Natural killer cell (primary cell): ENCODE data around the gene CEP72. TPM values are rescaled to one million over a fixed set of nuclear protein-coding genes. Genes with fewer than 3 reads are reported as not detected.
"Not testable (repeated sequence)": the region's sequence is repeated elsewhere in the genome, so short reads cannot be mapped to it uniquely, and the experiment has no call there.

Experiments used
- ATAC-seq, 3 donors: fragments of 150-1000 bp in 2 of 3; fragments of 200-7000 bp in 1 of 3; cut with Tn5 transposase; 1 replicate in 1 of 3; 2 replicates in 2 of 3; pipeline ENCODE4 v1.10.0; 2021; ENCODE audit warnings: mild to moderate bottlenecking in 2 of 3, moderate library complexity in 2 of 3
- DNase-seq, 2 donors: peaks; one replicate each; pipeline versions ENCODE4 v3.0.0 to v3.0.0-alpha.2; 2013 to 2021; ENCODE audit warnings: mixed read lengths in 1 of 2
- H3K27ac ChIP-seq: one replicate; pipeline ENCODE4 v1.5.1; 2013; ENCODE audit warnings: mild to moderate bottlenecking, low read length
- H3K27me3 ChIP-seq: one replicate; pipeline ENCODE4 v1.6.1; 2013; ENCODE audit warnings: low read length; ENCODE audit not compliant: control insufficient read depth, insufficient read depth
- H3K36me3 ChIP-seq: one replicate; pipeline ENCODE4 v1.6.1; 2013; ENCODE audit warnings: low read length; ENCODE audit not compliant: control insufficient read depth, insufficient read depth
- H3K4me1 ChIP-seq: one replicate; pipeline ENCODE4 v1.6.1; 2013; ENCODE audit warnings: low read length; ENCODE audit not compliant: control insufficient read depth, insufficient read depth
- H3K4me3 ChIP-seq: one replicate; pipeline ENCODE4 v1.5.1; 2013; ENCODE audit warnings: low read length
- H3K9me3 ChIP-seq: one replicate; pipeline ENCODE4 v1.6.1; 2013; ENCODE audit warnings: low read length; ENCODE audit not compliant: control insufficient read depth, insufficient read depth
- H3K27ac Mint-ChIP-seq, 2 donors: one replicate each; pipeline ENCODE4 v1.8.0; 2022; ENCODE audit warnings: mild to moderate bottlenecking in 2 of 2, mixed read lengths in 2 of 2, moderate library complexity in 1 of 2
- H3K27me3 Mint-ChIP-seq, 2 donors: one replicate each; pipeline ENCODE4 v1.8.0; 2022; ENCODE audit warnings: low read depth in 2 of 2, mixed read lengths in 2 of 2
- H3K36me3 Mint-ChIP-seq: one replicate; pipeline ENCODE4 v1.8.0; 2022; ENCODE audit warnings: mixed read lengths
- H3K4me1 Mint-ChIP-seq, 2 donors: one replicate each; pipeline ENCODE4 v1.8.0; 2022; ENCODE audit warnings: mixed read lengths in 2 of 2
- H3K4me3 Mint-ChIP-seq: one replicate; pipeline ENCODE4 v1.8.0; 2022; ENCODE audit warnings: mild to moderate bottlenecking, moderate library complexity, mixed read lengths
- H3K9me3 Mint-ChIP-seq, 2 donors: one replicate each; pipeline ENCODE4 v1.8.0; 2022; ENCODE audit warnings: mixed read lengths in 2 of 2
- WGBS: methylation state at CpG from one replicate; pipeline ENCODE4 v1.1.7; 2013; ENCODE audit warnings: missing lambda C conversion rate; ENCODE audit not compliant: insufficient coverage; 5-methylcytosine and 5-hydroxymethylcytosine counted together
- intact Hi-C: fragments of 100-400 bp; cut with micrococcal nuclease; formaldehyde crosslinking; loops from one replicate; pipeline ENCODE4 v1.14.2; 2022
- total RNA-seq, 4 donors: library from RNA; stranded (reverse); fragments of 120-200 nt in 1 of 4; gene quantifications; one replicate each; pipeline versions ENCODE4 v1.2.3 to v1.2.4, GENCODE V29; 2013 to 2022
- TF ChIP-seq, protein P1 (sequence below): fragments of 200-600 bp; IDR thresholded peaks from one replicate; pipeline ENCODE4 v1.8.0; 2022; ENCODE audit warnings: antibody characterized with exemption

Gene CEP72
- total RNA-seq, 3 donors from 2014 or later (not counting 1 experiment from before 2014, with no cell fraction given), result 12.2 to 15.1 (median 12.3) TPM

DNA sequence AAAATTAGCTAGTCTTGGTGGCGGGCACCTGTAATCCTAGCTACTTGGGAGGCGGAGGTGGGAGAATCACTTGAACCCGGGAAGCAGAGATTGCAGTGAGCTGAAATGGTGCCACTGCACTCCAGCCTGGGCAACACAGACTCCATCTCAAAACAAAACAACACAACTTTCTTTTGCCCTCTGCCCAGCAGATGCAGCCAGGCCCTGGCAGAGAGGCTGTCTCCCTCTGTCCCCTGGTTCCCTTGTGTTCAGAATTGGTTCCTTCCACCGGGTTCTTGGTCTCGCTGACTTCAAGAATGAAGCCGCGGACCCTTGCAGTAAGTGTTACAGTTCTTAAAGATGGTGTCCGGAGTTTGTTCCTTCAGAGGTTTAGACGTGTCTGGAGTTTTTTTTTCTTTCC is 30.2 kb upstream of the CEP72 start:
- no peaks in the 10 kb centered on the region for H3K36me3 Mint-ChIP-seq
- peaks cover 0 to 3% of the 10 kb centered on the region in 2 donors for H3K9me3 Mint-ChIP-seq
- no peak overlapping the region for H3K27ac Mint-ChIP-seq
- no peak overlapping the region for H3K4me3 Mint-ChIP-seq
- no peaks in the 10 kb centered on the region for H3K9me3 ChIP-seq
- no peaks in the 10 kb centered on the region for H3K36me3 ChIP-seq
- TF ChIP-seq, protein P1, sequence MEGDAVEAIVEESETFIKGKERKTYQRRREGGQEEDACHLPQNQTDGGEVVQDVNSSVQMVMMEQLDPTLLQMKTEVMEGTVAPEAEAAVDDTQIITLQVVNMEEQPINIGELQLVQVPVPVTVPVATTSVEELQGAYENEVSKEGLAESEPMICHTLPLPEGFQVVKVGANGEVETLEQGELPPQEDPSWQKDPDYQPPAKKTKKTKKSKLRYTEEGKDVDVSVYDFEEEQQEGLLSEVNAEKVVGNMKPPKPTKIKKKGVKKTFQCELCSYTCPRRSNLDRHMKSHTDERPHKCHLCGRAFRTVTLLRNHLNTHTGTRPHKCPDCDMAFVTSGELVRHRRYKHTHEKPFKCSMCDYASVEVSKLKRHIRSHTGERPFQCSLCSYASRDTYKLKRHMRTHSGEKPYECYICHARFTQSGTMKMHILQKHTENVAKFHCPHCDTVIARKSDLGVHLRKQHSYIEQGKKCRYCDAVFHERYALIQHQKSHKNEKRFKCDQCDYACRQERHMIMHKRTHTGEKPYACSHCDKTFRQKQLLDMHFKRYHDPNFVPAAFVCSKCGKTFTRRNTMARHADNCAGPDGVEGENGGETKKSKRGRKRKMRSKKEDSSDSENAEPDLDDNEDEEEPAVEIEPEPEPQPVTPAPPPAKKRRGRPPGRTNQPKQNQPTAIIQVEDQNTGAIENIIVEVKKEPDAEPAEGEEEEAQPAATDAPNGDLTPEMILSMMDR, result no peak
- H3K27me3 Mint-ChIP-seq, result peaks cover 18 to 30% of the 10 kb centered on the region in 2 donors
- intact Hi-C loops, result no loop called here
- no peak for ATAC-seq
- no peak for DNase-seq
- no peaks in the 10 kb centered on the region for H3K27me3 ChIP-seq
- H3K4me3 ChIP-seq, result no peak overlapping the region
- no peak overlapping the region for H3K27ac ChIP-seq
- no peaks in the 10 kb centered on the region for H3K4me1 ChIP-seq
- 84% methylated on average over 9 of the region's 9 CpGs for WGBS
- H3K4me1 Mint-ChIP-seq, result no peaks in the 10 kb centered on the region

DNA sequence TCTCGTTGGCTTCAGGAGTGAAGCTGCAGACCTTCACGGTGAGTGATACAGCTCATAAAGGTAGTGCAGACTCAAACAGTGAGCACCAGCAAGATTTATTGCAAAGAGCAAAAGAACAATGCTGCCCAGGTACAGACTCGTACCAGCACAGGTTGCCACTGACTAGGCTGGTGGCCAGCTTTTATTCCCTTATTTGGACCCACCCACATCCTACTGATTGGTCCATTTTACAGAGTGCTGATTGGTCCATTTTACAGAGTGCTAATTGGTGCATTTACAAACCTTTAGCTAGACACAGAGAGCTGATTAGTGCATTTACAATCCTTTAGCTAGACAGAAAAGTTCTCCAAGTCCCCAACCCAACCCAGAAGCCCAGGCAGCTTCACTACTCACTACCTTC is 29.7 kb upstream of the CEP72 start:
- H3K36me3 ChIP-seq, H3K36me3 Mint-ChIP-seq, H3K27ac Mint-ChIP-seq, intact Hi-C loops, H3K27ac ChIP-seq, H3K9me3 Mint-ChIP-seq, H3K4me1 ChIP-seq, H3K27me3 ChIP-seq, H3K4me3 Mint-ChIP-seq, DNase-seq, H3K9me3 ChIP-seq, ATAC-seq, H3K4me1 Mint-ChIP-seq, H3K4me3 ChIP-seq: not testable (repeated sequence)
- peaks cover 18 to 27% of the 10 kb centered on the region in 2 donors for H3K27me3 Mint-ChIP-seq
- WGBS, result 83% methylated on average over 3 of the region's 3 CpGs

DNA sequence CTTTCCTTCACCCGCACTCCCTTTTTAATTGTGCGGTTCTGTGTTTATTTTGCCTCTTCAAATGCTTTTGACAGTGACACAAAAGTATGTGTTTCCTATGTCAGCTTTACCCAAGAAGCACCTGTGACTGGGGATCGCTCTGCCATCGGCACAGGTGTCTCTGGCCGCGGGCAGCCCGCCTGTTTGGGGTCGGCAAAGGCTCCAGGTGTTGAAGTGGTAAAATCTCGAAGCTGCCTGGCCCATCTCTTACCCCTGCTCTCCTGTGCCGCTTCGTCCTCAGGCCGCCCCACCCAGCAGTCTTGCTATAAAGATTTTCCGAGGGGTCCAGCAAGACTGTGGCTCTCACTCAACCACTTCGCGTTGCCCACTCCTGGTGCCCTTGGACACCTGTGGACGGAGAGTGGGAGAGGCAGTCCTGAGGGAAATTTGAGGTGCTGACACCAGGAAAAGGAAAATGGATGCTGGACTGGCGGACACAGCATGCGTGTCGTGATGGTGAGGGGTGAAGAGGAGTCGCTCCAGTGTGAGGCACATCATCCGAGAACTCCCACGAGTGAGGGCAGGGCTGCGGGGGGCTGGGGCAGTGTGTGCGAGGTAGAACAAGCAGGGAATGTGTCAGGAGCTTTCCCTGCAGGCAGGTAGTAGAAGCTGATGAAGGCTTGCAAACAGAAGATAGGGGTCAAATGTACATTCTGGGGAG is 29.1 kb upstream of the CEP72 start:
- H3K27ac Mint-ChIP-seq, result no peak overlapping the region
- no peak for DNase-seq
- TF ChIP-seq, protein P1, result no peak
- peaks cover 0 to 3% of the 10 kb centered on the region in 2 donors for H3K9me3 Mint-ChIP-seq
- Histone ChIP-seq H3K4me3 (no peak overlapping the region), H3K9me3 (no peaks in the 10 kb centered on the region), H3K27ac (no peak overlapping the region), H3K4me1 (no peaks in the 10 kb centered on the region), H3K36me3 (no peaks in the 10 kb centered on the region), H3K27me3 (no peaks in the 10 kb centered on the region)
- 84% methylated on average over 24 of the region's 24 CpGs for WGBS
- no peak overlapping the region for H3K4me3 Mint-ChIP-seq
- H3K4me1 Mint-ChIP-seq, result no peaks in the 10 kb centered on the region
- ATAC-seq, result no peak
- no peaks in the 10 kb centered on the region for H3K36me3 Mint-ChIP-seq
- intact Hi-C loops, result no loop called here
- peaks cover 17 to 20% of the 10 kb centered on the region in 2 donors for H3K27me3 Mint-ChIP-seq

DNA sequence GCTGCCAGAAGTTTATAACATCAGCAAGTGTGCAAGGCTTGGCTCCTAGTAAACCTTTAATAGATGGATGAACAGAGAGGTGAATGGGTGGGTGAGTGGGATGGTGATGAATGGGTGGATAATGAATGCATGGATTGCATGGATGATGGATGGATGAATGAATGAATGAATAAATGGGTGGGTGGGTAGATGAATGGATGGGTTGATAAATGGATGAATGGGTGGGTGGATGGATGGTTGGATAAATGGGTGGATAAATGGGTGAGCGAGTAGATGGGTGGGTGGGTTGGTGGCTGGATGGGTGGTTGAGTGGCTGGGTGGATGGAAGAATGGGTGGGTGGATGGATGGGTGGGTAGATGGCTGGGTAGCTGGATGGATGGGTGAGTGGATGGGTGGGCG is 28.5 kb upstream of the CEP72 start:
- H3K36me3 ChIP-seq, result no peaks in the 10 kb centered on the region
- H3K27me3 ChIP-seq, result no peaks in the 10 kb centered on the region
- DNase-seq (no peak), ATAC-seq (no peak)
- TF ChIP-seq, protein P1, result no peak
- no peaks in the 10 kb centered on the region for H3K4me1 ChIP-seq
- Mint-ChIP-seq H3K27me3 (peaks cover 15 to 17% of the 10 kb centered on the region in 2 donors), H3K9me3 (peaks cover 0 to 3% of the 10 kb centered on the region in 2 donors), H3K4me3 (no peak overlapping the region), H3K4me1 (no peaks in the 10 kb centered on the region), H3K27ac (no peak overlapping the region), H3K36me3 (no peaks in the 10 kb centered on the region)
- H3K27ac ChIP-seq, result no peak overlapping the region
- WGBS, result 65% methylated on average over 2 of the region's 2 CpGs
- intact Hi-C loops, result no loop called here
- H3K9me3 ChIP-seq, result no peaks in the 10 kb centered on the region
- no peak overlapping the region for H3K4me3 ChIP-seq
